ENCODE results near the gene COMP.
"Not testable (repeated sequence)": the region's sequence is repeated elsewhere in the genome, so short reads cannot be mapped to it uniquely, and the experiment has no call there.

DNA sequence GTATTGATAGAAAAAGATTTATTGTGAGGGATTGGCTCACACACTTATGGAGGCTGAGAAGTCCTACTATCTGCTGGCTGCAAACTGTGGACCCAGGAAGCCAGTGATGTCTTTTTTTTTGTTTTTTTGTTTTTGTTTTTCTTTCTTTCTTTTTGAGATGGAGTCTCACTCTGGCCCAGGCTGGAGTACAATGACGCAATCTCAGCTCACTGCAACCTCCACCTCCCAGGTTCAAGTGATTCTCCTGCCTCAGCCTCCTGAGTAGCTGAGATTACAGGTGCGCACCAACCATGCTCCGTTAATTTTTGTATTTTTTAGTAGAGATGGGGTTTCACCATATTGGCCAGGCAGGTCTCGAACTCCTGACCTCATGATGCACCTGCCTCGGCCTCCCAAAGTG, 20.5 kb upstream of the COMP start:
- not testable (repeated sequence) for TF ChIP-seq EZH2 (IDR thresholded peaks at IDR 0.05; ENCODE audit: low read depth)
- TF ChIP-seq, protein P1, sequence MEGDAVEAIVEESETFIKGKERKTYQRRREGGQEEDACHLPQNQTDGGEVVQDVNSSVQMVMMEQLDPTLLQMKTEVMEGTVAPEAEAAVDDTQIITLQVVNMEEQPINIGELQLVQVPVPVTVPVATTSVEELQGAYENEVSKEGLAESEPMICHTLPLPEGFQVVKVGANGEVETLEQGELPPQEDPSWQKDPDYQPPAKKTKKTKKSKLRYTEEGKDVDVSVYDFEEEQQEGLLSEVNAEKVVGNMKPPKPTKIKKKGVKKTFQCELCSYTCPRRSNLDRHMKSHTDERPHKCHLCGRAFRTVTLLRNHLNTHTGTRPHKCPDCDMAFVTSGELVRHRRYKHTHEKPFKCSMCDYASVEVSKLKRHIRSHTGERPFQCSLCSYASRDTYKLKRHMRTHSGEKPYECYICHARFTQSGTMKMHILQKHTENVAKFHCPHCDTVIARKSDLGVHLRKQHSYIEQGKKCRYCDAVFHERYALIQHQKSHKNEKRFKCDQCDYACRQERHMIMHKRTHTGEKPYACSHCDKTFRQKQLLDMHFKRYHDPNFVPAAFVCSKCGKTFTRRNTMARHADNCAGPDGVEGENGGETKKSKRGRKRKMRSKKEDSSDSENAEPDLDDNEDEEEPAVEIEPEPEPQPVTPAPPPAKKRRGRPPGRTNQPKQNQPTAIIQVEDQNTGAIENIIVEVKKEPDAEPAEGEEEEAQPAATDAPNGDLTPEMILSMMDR (conservative IDR thresholded peaks at IDR 0.05) = not testable (repeated sequence)
